Ovary (tissue), 10 donors: ENCODE results near the gene NEBL. TPM values are rescaled to one million over a fixed set of nuclear protein-coding genes. Genes with fewer than 3 reads are reported as not detected.
"Not testable (repeated sequence)": the region's sequence is repeated elsewhere in the genome, so short reads cannot be mapped to it uniquely, and the experiment has no call there.

ENCODE experiments used
- DNase-seq, 5 donors: peaks; one replicate each; pipeline ENCODE4 v3.0.0-alpha.2; 2019 to 2020
- H3K27ac ChIP-seq, 2 donors: fragments of 200-600 bp; one replicate each; pipeline versions ENCODE4 v1.5.1 to v1.8.0; 2019 to 2022
- H3K27me3 ChIP-seq: fragments of 200-600 bp; one replicate; pipeline ENCODE4 v1.8.0; 2022
- H3K36me3 ChIP-seq: fragments of 200-600 bp; sonication (generic); one replicate; pipeline ENCODE4 v1.5.1; 2019
- H3K4me1 ChIP-seq: one replicate; pipeline ENCODE4 v1.8.1; 2013; ENCODE audit warnings: mild to moderate bottlenecking, moderate library complexity; ENCODE audit not compliant: insufficient read depth
- H3K4me3 ChIP-seq: fragments of 200-600 bp; sonication (generic); one replicate; pipeline ENCODE4 v1.5.1; 2017
- H3K9me3 ChIP-seq, 2 donors: fragments of 200-600 bp in 1 of 2; sonication (generic) in 1 of 2; one replicate each; pipeline versions ENCODE4 v1.5.1 to v1.8.1; 2013 to 2019; ENCODE audit warnings: mild to moderate bottlenecking in 1 of 2, moderate library complexity in 1 of 2
- EP300 ChIP-seq: sonication (generic); formaldehyde crosslinking; IDR thresholded peaks from one replicate; pipeline ENCODE4 v1.6.1; 2017; ENCODE audit warnings: antibody characterized with exemption
- POLR2A ChIP-seq: fragments of 450-650 bp; IDR thresholded peaks from one replicate; pipeline ENCODE4 v1.6.1; 2017; ENCODE audit warnings: antibody characterized with exemption, mild to moderate bottlenecking, moderate library complexity
- WGBS, 3 donors: extraction: QIAGEN DNeasy Blood & Tissue Kit in 1 of 3; methylation state at CpG; one replicate each; pipeline versions ENCODE4 v1.1.5 to v1.1.7; 2013 to 2017; 5-methylcytosine and 5-hydroxymethylcytosine counted together
- intact Hi-C, 4 donors: fragments of 100-400 bp; cut with DNase I; formaldehyde crosslinking; loops; one replicate each; pipeline versions ENCODE4 v1.11.0 to v1.15.1; 2022 to 2023
- long read RNA-seq, 3 donors: library from polyadenylated mRNA in 2 of 3; unstranded in 2 of 3; transcript quantifications; one replicate each; pipeline ENCODE4 v2.0.0 and lab custom pipeline, GENCODE V29; 2021 to 2026
- polyA plus RNA-seq, 2 donors: library from polyadenylated mRNA; stranded (reverse); fragments of 200-250 nt in 1 of 2; fragments of 350-450 nt in 1 of 2; fragmentation: Illumina TruSeq in 1 of 2; extraction: RNeasy Lipid Tissue Mini Kit (QIAGEN cat#74804) in 1 of 2; gene quantifications; one replicate each; pipeline ENCODE4 v1.2.3, GENCODE V29; 2013 to 2014
- total RNA-seq, 7 donors: library from RNA; depleted of rRNA in 2 of 7; stranded (reverse); fragments of >200 nt in 2 of 7; fragmentation: NEBNext Ultra II Directional in 3 of 7; extraction: Animal tissue kit (Norgen Biotek cat#: 25700) in 3 of 7; gene quantifications; one replicate each; pipeline versions ENCODE4 v1.1.0 to v1.2.4, GENCODE V29; 2016 to 2023
- TF ChIP-seq, protein P1 (sequence below), 3 donors: fragments of 450-650 bp in 2 of 3; fragments of 200-600 bp in 1 of 3; IDR thresholded peaks; one replicate each; pipeline versions ENCODE4 v1.5.1 to v1.8.0; 2016 to 2022; ENCODE audit warnings: antibody characterized with exemption in 3 of 3, mild to moderate bottlenecking in 1 of 3
- donor health status: DM: no; HTN: no; CAD: no; lungs with moderate emphysema.
- donor health status: DM: no; HTN: no; CAD: no.
- donor health status: Bipolar disorder and iron deficiency.
- donor health status: DM: yes; HTN: yes; CAD: no.
- donor health status: DM: no; HTN: no; CAD: no.
- donor health status: DM: yes; HTN: yes; CAD: no.

Gene NEBL, protein sequence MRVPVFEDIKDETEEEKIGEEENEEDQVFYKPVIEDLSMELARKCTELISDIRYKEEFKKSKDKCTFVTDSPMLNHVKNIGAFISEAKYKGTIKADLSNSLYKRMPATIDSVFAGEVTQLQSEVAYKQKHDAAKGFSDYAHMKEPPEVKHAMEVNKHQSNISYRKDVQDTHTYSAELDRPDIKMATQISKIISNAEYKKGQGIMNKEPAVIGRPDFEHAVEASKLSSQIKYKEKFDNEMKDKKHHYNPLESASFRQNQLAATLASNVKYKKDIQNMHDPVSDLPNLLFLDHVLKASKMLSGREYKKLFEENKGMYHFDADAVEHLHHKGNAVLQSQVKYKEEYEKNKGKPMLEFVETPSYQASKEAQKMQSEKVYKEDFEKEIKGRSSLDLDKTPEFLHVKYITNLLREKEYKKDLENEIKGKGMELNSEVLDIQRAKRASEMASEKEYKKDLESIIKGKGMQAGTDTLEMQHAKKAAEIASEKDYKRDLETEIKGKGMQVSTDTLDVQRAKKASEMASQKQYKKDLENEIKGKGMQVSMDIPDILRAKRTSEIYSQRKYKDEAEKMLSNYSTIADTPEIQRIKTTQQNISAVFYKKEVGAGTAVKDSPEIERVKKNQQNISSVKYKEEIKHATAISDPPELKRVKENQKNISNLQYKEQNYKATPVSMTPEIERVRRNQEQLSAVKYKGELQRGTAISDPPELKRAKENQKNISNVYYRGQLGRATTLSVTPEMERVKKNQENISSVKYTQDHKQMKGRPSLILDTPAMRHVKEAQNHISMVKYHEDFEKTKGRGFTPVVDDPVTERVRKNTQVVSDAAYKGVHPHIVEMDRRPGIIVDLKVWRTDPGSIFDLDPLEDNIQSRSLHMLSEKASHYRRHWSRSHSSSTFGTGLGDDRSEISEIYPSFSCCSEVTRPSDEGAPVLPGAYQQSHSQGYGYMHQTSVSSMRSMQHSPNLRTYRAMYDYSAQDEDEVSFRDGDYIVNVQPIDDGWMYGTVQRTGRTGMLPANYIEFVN
- total RNA-seq, result 1 to 10 TPM in 6 of 7 donors, under 1 TPM in 1; 0.83 to 4.8 (median 3.1) TPM
- polyA plus RNA-seq, result 10 to 100 TPM in 1 of 2 donors, 1 to 10 TPM in 1; 2.1 to 17.9 TPM
- long read RNA-seq, donor 1, result 0 reads
- long read RNA-seq, donor 2, result 0 reads
- long read RNA-seq, donor 3, partial matches to known transcripts, result 0 of 5 reads
- long read RNA-seq, donor 3, other reads (novel, unspliced or antisense), result 2 of 5 reads

DNA sequence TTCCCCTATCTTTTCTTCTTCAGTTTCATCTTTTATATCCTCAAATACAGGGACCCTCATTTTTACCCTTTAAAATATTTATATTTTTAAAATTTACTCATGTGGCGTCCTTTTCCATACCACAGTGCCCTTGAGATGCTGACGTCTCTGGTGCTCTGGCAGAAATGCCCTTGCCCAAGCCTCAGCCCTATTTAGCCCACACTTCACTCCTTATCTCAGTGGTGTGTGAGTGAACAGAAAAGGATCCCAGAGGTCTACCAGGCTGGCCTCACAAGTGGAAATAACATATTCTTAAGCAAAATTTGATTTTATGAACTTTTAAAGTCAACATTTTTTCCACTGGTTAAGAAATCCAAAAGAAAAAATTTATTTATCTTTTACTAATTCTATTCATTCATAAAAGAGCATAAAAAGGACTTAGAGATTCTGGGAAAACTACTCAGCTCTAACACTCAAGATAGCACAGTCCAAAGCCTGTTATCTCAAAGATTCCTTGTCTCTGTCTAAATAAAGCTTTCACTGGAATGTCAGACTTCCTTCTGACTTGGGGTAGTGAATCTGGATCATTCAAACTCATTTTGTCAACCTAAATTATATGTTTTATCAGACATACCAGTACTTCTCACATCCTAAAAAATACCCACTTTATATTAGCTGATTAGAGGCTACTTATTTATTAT is at the start of gene NEBL:
Gene NEBL (minus strand): TSS at position 166 of the 680 bp plus-strand sequence. CDS start 106 bp downstream, at position 60.
- no peak for DNase-seq
- Histone ChIP-seq H3K27me3 (no peaks in the 10 kb centered on the region), H3K4me1 (no peaks in the 10 kb centered on the region), H3K9me3 (no peaks in the 10 kb centered on the region), H3K27ac (no peak within 1 kb of the TSS), H3K4me3 (no peak within 1 kb of the TSS), H3K36me3 (no peaks in the 10 kb centered on the region)
- intact Hi-C loops, result no loop called here
- TF ChIP-seq POLR2A, result no peak
- TF ChIP-seq, protein P1, sequence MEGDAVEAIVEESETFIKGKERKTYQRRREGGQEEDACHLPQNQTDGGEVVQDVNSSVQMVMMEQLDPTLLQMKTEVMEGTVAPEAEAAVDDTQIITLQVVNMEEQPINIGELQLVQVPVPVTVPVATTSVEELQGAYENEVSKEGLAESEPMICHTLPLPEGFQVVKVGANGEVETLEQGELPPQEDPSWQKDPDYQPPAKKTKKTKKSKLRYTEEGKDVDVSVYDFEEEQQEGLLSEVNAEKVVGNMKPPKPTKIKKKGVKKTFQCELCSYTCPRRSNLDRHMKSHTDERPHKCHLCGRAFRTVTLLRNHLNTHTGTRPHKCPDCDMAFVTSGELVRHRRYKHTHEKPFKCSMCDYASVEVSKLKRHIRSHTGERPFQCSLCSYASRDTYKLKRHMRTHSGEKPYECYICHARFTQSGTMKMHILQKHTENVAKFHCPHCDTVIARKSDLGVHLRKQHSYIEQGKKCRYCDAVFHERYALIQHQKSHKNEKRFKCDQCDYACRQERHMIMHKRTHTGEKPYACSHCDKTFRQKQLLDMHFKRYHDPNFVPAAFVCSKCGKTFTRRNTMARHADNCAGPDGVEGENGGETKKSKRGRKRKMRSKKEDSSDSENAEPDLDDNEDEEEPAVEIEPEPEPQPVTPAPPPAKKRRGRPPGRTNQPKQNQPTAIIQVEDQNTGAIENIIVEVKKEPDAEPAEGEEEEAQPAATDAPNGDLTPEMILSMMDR (IDR thresholded peaks at IDR 0.05), result no peak
- TF ChIP-seq EP300, result no peak
- 56 to 79% (median 71%) methylated on average over 2 of the region's 2 CpGs for WGBS, 3 donors

DNA sequence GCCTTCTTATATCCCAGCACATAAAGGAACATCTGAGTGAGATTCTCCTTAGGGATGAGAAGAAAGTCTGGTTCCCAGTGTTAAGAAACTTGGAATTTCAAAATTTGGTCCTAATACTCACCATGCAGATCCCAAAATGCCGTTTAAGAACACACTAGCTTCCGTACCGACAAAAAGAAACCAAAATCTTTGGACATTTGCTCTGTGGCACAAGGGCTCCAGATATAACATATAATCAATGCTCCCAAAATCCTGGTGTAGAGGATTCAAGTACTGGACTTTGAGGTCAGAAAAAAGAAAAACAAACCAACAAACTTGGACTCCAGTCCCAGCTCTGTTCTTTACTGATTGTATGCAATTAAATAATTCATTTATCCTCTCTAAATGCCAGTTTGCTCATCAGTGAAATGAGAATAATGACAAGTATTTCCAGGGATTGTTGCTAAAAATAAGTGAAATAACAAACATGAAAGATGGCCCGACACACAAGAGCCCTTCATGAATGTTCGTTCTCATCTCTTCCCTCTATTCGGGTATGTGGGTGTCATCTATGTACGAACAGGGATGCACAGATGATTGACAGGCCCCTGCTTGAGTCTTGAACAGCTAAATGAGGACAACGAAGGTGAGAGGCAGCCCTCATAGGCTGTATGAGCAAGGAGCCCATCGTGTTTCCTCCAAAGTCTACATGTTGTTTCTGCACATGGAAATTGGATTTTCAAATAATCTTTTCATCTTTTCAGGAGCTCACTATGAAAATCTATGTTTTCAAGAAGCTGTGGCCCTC is 48.6 kb upstream of the NEBL start:
- WGBS, 3 donors, result 87 to 91% (median 90%) methylated on average over 9 of the region's 9 CpGs
- TF ChIP-seq, protein P1 (IDR thresholded peaks at IDR 0.05), result no peak
- TF ChIP-seq EP300 (no peak), POLR2A (no peak)
- intact Hi-C loops, result no loop called here
- no peaks in the 10 kb centered on the region for H3K27me3 ChIP-seq
- no peaks in the 10 kb centered on the region for H3K4me1 ChIP-seq
- no peak for DNase-seq
- H3K9me3 ChIP-seq, result no peaks in the 10 kb centered on the region
- H3K36me3 ChIP-seq, result no peaks in the 10 kb centered on the region
- no peak overlapping the region for H3K27ac ChIP-seq
- no peak overlapping the region for H3K4me3 ChIP-seq

DNA sequence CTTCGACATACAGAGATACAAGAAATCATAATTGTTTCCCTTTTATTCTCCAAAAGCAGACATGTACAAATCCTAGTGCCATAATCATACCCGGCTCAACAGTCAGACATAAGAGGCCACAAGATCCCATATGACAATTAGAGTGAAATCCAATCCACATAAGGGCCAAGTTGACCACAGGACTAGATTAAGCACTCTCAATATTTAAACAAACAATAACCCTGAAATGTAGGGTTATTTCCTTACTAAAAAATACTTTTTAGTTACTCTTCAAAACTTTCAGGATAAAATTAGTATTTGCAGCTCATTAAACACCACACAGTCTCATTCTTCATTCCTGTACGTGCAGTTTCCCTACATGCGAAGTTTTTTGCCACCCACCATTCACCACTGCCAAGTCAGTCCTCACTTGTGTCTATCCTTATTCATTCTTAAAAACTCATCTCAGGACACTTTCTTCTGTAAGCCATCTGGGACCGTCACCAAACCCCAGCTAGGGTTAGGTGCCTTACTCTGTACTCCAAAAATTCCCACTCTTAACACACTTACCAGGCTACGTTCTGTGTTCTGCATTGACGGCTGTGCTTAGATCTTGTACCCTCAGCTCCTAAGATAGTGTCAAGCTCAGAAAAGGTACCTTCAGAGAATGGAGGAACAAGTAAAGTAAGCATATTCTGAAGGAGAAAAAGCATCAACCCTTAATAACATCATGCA is 47.8 kb upstream of the NEBL start:
- DNase-seq, result no peak
- H3K4me1 ChIP-seq, result no peaks in the 10 kb centered on the region
- intact Hi-C loops, result no loop called here
- no peaks in the 10 kb centered on the region for H3K36me3 ChIP-seq
- no peaks in the 10 kb centered on the region for H3K27me3 ChIP-seq
- H3K9me3 ChIP-seq, result no peaks in the 10 kb centered on the region
- no peak for TF ChIP-seq EP300
- TF ChIP-seq POLR2A, result no peak
- TF ChIP-seq, protein P1 (IDR thresholded peaks at IDR 0.05), result no peak
- no peak overlapping the region for H3K4me3 ChIP-seq
- no peak overlapping the region for H3K27ac ChIP-seq
- 86 to 89% (median 89%) methylated on average over 7 of the region's 7 CpGs for WGBS, 3 donors

DNA sequence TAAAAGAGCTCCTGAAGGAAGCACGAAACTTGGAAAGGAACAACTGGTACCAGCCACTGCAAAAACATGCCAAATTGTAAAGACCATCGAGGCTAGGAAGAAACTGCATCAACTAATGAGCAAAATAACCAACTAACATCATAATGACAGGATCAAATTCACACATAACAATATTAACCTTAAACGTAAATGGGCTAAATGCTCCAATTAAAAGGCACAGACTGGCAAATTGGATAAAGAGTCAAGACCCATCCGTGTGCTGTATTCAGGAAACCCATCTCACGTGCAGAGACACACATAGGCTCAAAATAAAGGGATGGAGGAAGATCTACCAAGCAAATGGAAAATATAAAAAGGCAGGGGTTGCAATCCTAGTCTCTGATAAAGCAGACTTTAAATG is 42.3 kb upstream of the NEBL start:
- intact Hi-C loops, H3K9me3 ChIP-seq, H3K27ac ChIP-seq, H3K27me3 ChIP-seq, H3K4me3 ChIP-seq, DNase-seq, H3K4me1 ChIP-seq, H3K36me3 ChIP-seq: not testable (repeated sequence)
- 86 to 94% (median 89%) methylated on average over 5 of the region's 5 CpGs for WGBS, 3 donors
